BLaER1 treated with 17β-estradiol and CSF1 and Interleukin-3, amounts not matched to agents 10 nM and 100 nM (cell line): ENCODE data around the gene SPATA16.

Experiments used
- H3K27ac ChIP-seq, 11 experiments: shearing (Covaris generic); formaldehyde crosslinking; 2 replicates each; pipeline ENCODE4 v1.8.1; 2022
- H3K27me3 ChIP-seq, 11 experiments: shearing (Covaris generic); formaldehyde crosslinking; 2 replicates each; pipeline ENCODE4 v1.8.1; 2022
- H3K36me3 ChIP-seq, 11 experiments: shearing (Covaris generic); formaldehyde crosslinking; 2 replicates each; pipeline ENCODE4 v1.8.1; 2022
- H3K4me1 ChIP-seq, 10 experiments: shearing (Covaris generic); formaldehyde crosslinking; 2 replicates each; pipeline ENCODE4 v1.8.1; 2022
- H3K4me2 ChIP-seq, 11 experiments: shearing (Covaris generic); formaldehyde crosslinking; 2 replicates each; pipeline ENCODE4 v1.8.1; 2022
- H3K4me3 ChIP-seq, 10 experiments: shearing (Covaris generic); formaldehyde crosslinking; 2 replicates each; pipeline ENCODE4 v1.8.1; 2022
- H3K9ac ChIP-seq, 11 experiments: shearing (Covaris generic); formaldehyde crosslinking; 2 replicates each; pipeline ENCODE4 v1.8.1; 2022
- H3K9me3 ChIP-seq, 11 experiments: shearing (Covaris generic); formaldehyde crosslinking; replicated peaks in 1 of 11; 2 replicates each; pipeline ENCODE4 v1.8.1; 2022
- H4K20me1 ChIP-seq, 11 experiments: shearing (Covaris generic); formaldehyde crosslinking; 2 replicates each; pipeline ENCODE4 v1.8.1; 2022
- Cebpa-rat ChIP-seq, 11 experiments: shearing (Covaris generic); IDR thresholded peaks; 2 replicates each; pipeline ENCODE4 v1.8.1; 2022

The SPATA16 gene

DNA sequence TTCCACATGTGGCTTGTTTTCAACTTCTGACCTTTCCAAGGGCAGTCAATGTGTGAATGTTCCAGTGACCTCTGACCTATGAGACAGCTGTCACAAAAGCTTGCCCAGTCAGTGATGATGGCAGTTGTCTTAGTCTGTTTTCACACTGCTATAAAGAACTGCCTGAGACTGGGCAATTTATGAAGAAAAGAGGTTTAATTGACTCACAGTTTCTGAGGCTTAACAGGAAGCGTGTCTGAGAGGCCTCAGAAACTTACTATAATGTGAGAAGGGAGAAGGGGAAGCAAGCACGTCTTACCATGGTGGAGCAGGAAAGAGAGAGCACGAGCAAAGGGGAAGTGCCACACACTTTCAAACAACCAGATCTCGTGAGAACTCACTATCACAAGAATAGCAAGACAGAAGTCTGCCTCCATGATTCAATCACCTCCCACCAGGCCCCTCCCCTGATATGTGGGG is 294.9 kb downstream of the SPATA16 start:
- Histone ChIP-seq H3K4me3 (no peak overlapping the region), H3K4me1 (peaks cover 6 to 16% (median 12%) of the 10 kb centered on the region in 10 experiments; a peak in 16 of 20 replicates), H4K20me1 (no peaks in the 10 kb centered on the region), H3K9me3 (peaks cover 0 to 15% (median 0%) of the 10 kb centered on the region in 11 experiments; a peak in 4 of 22 replicates), H3K36me3 (no peaks in the 10 kb centered on the region), H3K27ac (peak overlapping the region in 5 of 11 experiments; percentile 17 to 55 (median 45); a peak in 7 of 22 replicates), H3K4me2 (peak overlapping the region in 9 of 11 experiments; percentile 10 to 50 (median 23); a peak in 12 of 22 replicates), H3K27me3 (no peaks in the 10 kb centered on the region), H3K9ac (no peak overlapping the region)
- TF ChIP-seq Cebpa-rat (IDR thresholded peaks at IDR 0.05) = no peak

- H4K20me1 ChIP-seq = no peaks in the 10 kb centered on the region
- H3K4me1 ChIP-seq = peaks cover 6 to 16% (median 13%) of the 10 kb centered on the region in 10 experiments; a peak in 16 of 20 replicates
- TF ChIP-seq Cebpa-rat (IDR thresholded peaks at IDR 0.05) = no peak
Measured at GRCh38 chr3:172844428-172844827, 296.6 kb downstream of the SPATA16 start.

GRCh38 chr3:172840913-172841312 is 300.1 kb downstream of the SPATA16 start:
- no peak for TF ChIP-seq Cebpa-rat (IDR thresholded peaks at IDR 0.05)
- H3K4me2 ChIP-seq = peak overlapping the region in 2 of 11 experiments; percentile 14; a peak in 2 of 22 replicates
- no peak overlapping the region for H3K27ac ChIP-seq
- peaks cover 0 to 4% (median under 1%) of the 10 kb centered on the region in 10 experiments; a peak in 6 of 20 replicates for H3K4me1 ChIP-seq
- peaks cover 0 to 4% (median 0%) of the 10 kb centered on the region in 11 experiments; a peak in 1 of 22 replicates for H3K9me3 ChIP-seq
- no peak overlapping the region for H3K9ac ChIP-seq
- H3K36me3 ChIP-seq = no peaks in the 10 kb centered on the region
- H4K20me1 ChIP-seq = no peaks in the 10 kb centered on the region
- H3K4me3 ChIP-seq = no peak overlapping the region
- no peaks in the 10 kb centered on the region for H3K27me3 ChIP-seq

More at GRCh38 chr3:172844428-172844827, 296.6 kb downstream of the SPATA16 start:
- Histone ChIP-seq H3K9ac (no peak overlapping the region), H3K4me2 (no peak overlapping the region), H3K27me3 (no peaks in the 10 kb centered on the region), H3K4me3 (no peak overlapping the region), H3K9me3 (peaks cover 0 to 15% (median 0%) of the 10 kb centered on the region in 11 experiments; a peak in 4 of 22 replicates), H3K36me3 (no peaks in the 10 kb centered on the region), H3K27ac (no peak overlapping the region)

- Histone ChIP-seq H3K9ac (no peak overlapping the region), H3K4me1 (peaks cover 0 to 4% (median 0%) of the 10 kb centered on the region in 10 experiments; a peak in 2 of 20 replicates), H3K27me3 (no peaks in the 10 kb centered on the region), H3K9me3 (no peaks in the 10 kb centered on the region; a peak in 1 of 22 replicates), H4K20me1 (no peaks in the 10 kb centered on the region), H3K36me3 (no peaks in the 10 kb centered on the region), H3K27ac (no peak overlapping the region), H3K4me3 (no peak overlapping the region), H3K4me2 (no peak overlapping the region)
- no peak for TF ChIP-seq Cebpa-rat (IDR thresholded peaks at IDR 0.05)
Measured at GRCh38 chr3:172840463-172840862, 300.6 kb downstream of the SPATA16 start.

GRCh38 chr3:172839679-172840078 is 301.4 kb downstream of the SPATA16 start:
- H3K4me2 ChIP-seq = no peak overlapping the region
- no peak overlapping the region for H3K27ac ChIP-seq
- no peak for TF ChIP-seq Cebpa-rat (IDR thresholded peaks at IDR 0.05)
- no peaks in the 10 kb centered on the region for H3K27me3 ChIP-seq
- H3K9ac ChIP-seq = no peak overlapping the region
- H4K20me1 ChIP-seq = no peaks in the 10 kb centered on the region
- no peaks in the 10 kb centered on the region for H3K9me3 ChIP-seq
- peaks cover 0 to 4% (median 0%) of the 10 kb centered on the region in 10 experiments; a peak in 2 of 20 replicates for H3K4me1 ChIP-seq
- no peak overlapping the region for H3K4me3 ChIP-seq
- H3K36me3 ChIP-seq = no peaks in the 10 kb centered on the region
